ENCODE data around the gene LGI2.

LGI2 gene

DNA sequence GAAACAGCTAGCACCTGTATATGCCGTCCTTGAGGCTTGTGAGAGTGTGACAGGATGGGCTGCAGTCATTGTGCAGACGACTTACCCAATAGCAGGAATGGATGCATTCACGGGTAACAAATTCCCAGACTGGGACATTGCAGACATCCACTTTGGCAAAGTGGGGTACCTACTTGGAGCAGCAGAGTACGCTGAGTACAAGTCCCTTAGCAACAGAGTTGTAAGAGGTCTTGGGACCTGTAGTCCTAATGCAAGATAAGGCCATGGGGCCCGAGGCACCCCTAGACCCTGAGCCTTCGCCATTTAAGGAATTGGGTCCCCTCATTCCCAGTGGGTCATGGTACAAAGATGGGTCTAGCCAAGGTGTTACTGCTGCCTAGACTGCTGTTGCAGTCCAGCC, 62.5 kb downstream of the LGI2 start:
- Mint-ChIP-seq H3K4me1 (no peaks in the 10 kb centered on the region), H3K9me3 (no peaks in the 10 kb centered on the region), H3K27me3 (peaks cover 7% of the 10 kb centered on the region), H3K36me3 (no peaks in the 10 kb centered on the region), H3K27ac (no peak overlapping the region), H3K4me3 (no peak overlapping the region)

DNA sequence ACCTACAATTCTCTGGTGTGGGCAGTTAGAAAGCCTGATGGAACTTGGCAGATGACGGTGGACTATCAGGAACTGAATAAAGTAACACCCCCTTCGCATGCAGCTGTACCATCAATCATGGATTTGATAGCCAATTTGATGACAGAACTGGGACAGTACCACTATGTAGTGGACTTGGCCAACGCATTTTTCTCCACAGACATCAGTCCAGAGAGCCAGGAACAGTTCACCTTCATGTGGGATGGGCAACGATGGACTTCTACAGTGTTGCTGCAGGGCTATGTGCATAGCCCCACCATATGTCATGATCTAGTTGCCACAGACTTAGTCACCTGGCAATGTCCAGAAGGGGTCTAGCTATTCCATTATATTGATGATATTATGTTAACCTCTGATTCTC, 63.4 kb downstream of the LGI2 start:
- Mint-ChIP-seq H3K4me1 (no peaks in the 10 kb centered on the region), H3K27me3 (no peaks in the 10 kb centered on the region)

GRCh38 chr4:24966076-24966475, 64.7 kb downstream of the LGI2 start:
- Mint-ChIP-seq H3K27me3 (no peaks in the 10 kb centered on the region), H3K4me1 (no peaks in the 10 kb centered on the region), H3K27ac (no peak overlapping the region), H3K9me3 (no peaks in the 10 kb centered on the region), H3K36me3 (no peaks in the 10 kb centered on the region), H3K4me3 (no peak overlapping the region)

More for the DNA sequence above, 63.4 kb downstream of the LGI2 start:
- no peak overlapping the region for H3K27ac Mint-ChIP-seq
- H3K4me3 Mint-ChIP-seq, result no peak overlapping the region
- H3K9me3 Mint-ChIP-seq, result no peaks in the 10 kb centered on the region
- no peaks in the 10 kb centered on the region for H3K36me3 Mint-ChIP-seq

DNA sequence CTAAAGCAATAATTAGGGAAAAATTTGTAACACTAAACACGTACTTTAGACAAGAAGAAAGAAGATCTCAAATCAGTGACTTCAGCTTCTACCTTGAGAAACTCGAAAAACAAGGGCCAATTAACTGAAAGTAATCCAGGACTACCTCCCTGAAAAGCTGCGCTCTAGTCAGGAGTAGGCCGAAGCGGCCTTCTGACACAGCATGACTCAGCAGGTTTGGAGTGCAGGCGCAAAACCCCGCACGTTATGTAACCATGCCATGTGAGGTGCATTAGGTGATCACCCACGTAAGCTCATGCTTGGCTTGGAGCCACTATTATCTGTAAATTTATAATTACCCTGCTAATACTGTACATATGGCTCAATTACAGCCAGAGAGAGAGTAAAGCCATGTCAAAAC, 65.1 kb downstream of the LGI2 start:
- no peaks in the 10 kb centered on the region for H3K9me3 Mint-ChIP-seq
- H3K4me1 Mint-ChIP-seq, result no peaks in the 10 kb centered on the region
- no peaks in the 10 kb centered on the region for H3K27me3 Mint-ChIP-seq
- no peak overlapping the region for H3K4me3 Mint-ChIP-seq
- H3K27ac Mint-ChIP-seq, result no peak overlapping the region
- no peaks in the 10 kb centered on the region for H3K36me3 Mint-ChIP-seq

DNA sequence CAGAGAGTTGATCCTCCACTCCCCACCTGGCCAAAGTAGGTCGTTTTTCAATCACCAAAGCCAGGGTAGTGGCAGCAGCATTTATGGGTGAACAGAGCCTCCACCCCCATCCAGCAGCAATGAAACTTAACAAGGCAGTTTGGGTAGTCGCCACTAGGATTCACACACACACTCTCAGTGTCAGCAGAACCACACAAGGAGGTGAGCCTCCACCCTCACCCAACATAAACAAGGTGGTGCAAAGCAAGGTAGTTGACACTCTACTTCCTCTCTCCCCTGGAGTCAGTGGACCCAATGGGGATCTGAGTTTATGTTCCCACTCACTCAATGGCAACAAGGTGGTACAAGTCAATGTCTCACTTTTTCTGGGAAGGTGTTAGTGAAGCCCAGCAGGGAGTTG, 67.5 kb downstream of the LGI2 start:
- Mint-ChIP-seq H3K36me3 (no peaks in the 10 kb centered on the region), H3K27me3 (peaks cover 4% of the 10 kb centered on the region), H3K4me3 (no peak overlapping the region), H3K4me1 (no peaks in the 10 kb centered on the region), H3K9me3 (no peaks in the 10 kb centered on the region), H3K27ac (no peak overlapping the region)

DNA sequence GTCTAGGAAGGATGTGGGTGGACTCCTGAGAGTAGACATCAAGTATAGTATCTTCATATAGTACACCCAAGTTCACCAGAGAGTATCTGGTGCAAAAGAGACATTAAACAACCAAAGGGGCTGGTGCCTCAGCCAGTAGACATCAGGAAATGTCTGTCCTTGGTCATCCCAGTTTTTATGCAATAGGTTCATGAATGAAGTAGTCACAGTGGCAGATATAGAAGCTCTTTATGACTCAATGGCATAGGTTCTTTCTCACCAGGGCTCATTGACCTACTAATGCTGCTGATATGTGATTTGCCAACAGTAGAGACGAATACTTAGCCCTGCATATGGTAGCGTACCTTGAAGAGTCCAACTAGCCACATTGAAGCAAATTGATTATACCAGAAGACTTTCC, 72.9 kb downstream of the LGI2 start:
- H3K36me3 Mint-ChIP-seq, result peaks cover 2% of the 10 kb centered on the region
- H3K4me1 Mint-ChIP-seq, result no peaks in the 10 kb centered on the region
- H3K4me3 Mint-ChIP-seq, result no peak overlapping the region
- H3K27me3 Mint-ChIP-seq, result peaks cover 4% of the 10 kb centered on the region
- H3K27ac Mint-ChIP-seq, result no peak overlapping the region
- H3K9me3 Mint-ChIP-seq, result peaks cover 13% of the 10 kb centered on the region

DNA sequence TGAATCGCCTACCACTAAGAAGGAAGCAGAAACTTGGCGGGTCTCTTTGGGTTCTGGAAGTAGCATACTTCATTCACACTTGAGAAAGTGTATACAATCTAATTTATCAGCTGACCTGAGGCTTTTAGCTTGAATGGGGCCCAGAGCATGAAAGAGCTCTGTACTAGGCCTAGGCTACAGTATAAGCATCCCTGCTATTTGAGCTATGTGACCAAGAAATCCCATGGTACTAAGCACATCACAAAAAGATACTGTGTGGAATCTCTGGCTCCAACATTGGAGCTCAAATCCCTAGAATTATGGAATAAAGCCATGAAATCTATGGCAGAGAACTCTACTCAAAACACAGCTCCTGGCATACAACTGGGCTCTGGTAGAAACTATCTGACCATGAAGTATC, 74.0 kb downstream of the LGI2 start:
- peaks cover 2% of the 10 kb centered on the region for H3K36me3 Mint-ChIP-seq
- H3K4me1 Mint-ChIP-seq, result no peaks in the 10 kb centered on the region
- peaks cover 4% of the 10 kb centered on the region for H3K27me3 Mint-ChIP-seq
- peaks cover 13% of the 10 kb centered on the region for H3K9me3 Mint-ChIP-seq
- H3K4me3 Mint-ChIP-seq, result no peak overlapping the region
- H3K27ac Mint-ChIP-seq, result no peak overlapping the region

GRCh38 chr4:24956091-24956490, 74.7 kb downstream of the LGI2 start:
- peaks cover 4% of the 10 kb centered on the region for H3K27me3 Mint-ChIP-seq
- H3K4me3 Mint-ChIP-seq, result no peak overlapping the region
- H3K4me1 Mint-ChIP-seq, result no peaks in the 10 kb centered on the region

GRCh38 chr4:24952667-24953066, 78.1 kb downstream of the LGI2 start:
- H3K27ac Mint-ChIP-seq, result no peak overlapping the region
- H3K9me3 Mint-ChIP-seq, result peaks cover 16% of the 10 kb centered on the region
- no peaks in the 10 kb centered on the region for H3K4me1 Mint-ChIP-seq
- H3K27me3 Mint-ChIP-seq, result no peaks in the 10 kb centered on the region
- H3K36me3 Mint-ChIP-seq, result peaks cover 2% of the 10 kb centered on the region
- H3K4me3 Mint-ChIP-seq, result no peak overlapping the region

More at GRCh38 chr4:24956091-24956490, 74.7 kb downstream of the LGI2 start:
- Mint-ChIP-seq H3K36me3 (peaks cover 2% of the 10 kb centered on the region), H3K27ac (no peak overlapping the region), H3K9me3 (peaks cover 13% of the 10 kb centered on the region)

DNA sequence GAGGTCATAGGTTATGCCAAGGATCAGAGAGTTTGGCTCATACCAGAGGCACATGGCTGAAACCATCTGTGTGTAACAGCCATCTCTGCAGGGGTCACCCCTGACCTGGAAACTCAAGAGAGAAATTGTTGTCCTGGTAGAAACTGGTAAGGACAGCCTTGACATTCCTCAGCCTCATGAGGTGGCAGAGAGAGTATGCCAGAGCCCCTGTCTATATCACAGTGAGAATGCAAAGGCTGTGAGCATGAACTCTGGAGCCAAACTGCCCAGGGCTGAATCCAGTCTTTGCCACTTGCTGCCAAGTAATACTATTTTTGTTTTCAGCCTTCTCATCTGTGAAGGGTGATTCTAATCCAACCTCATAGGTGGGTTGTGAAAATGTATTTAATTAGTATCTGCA, 80.8 kb downstream of the LGI2 start:
- Mint-ChIP-seq H3K36me3 (peaks cover 2% of the 10 kb centered on the region), H3K4me1 (no peaks in the 10 kb centered on the region), H3K4me3 (no peak overlapping the region), H3K9me3 (peaks cover 15% of the 10 kb centered on the region), H3K27ac (no peak overlapping the region), H3K27me3 (no peaks in the 10 kb centered on the region)
